ENCODE measurements around the gene NRXN3. TPM values are rescaled to one million over a fixed set of nuclear protein-coding genes. Genes with fewer than 3 reads are reported as not detected.

NRXN3 gene
- total and polyA plus RNA-seq, 2 donors (not counting 1 experiment from before 2014, with no cell fraction given) = not detected

GRCh38 chr14:78746086-78746595 is 576.0 kb downstream of the NRXN3 start:
- ChIA-PET POLR2A (no interaction called here), CTCF (no interaction called here)
- Histone ChIP-seq H3K27ac (ENCODE audit: low read length in 2 of 2) (no peak overlapping the region), H3K9ac (ENCODE audit: low read length) (no peak overlapping the region), H3K27me3 (replicated peaks in 1 of 4; ENCODE audit: control extremely low read depth in 1 of 4, control insufficient read depth in 3 of 4, insufficient read depth in 4 of 4, low read length in 3 of 4) (no peaks in the 10 kb centered on the region), H3K79me2 (ENCODE audit: control insufficient read depth, insufficient read depth, low read length) (no peaks in the 10 kb centered on the region), H2AFZ (ENCODE audit: insufficient read depth, low read depth, low read length, poor library complexity, severe bottlenecking) (no peak overlapping the region), H3K4me1 (ENCODE audit: control insufficient read depth in 2 of 2, insufficient read depth in 2 of 2, low read length in 2 of 2) (no peaks in the 10 kb centered on the region), H3K4me2 (replicated peaks; ENCODE audit: low read depth, low read length, poor library complexity, severe bottlenecking) (no peak overlapping the region), H3K4me3 (ENCODE audit: control extremely low read depth in 1 of 5, extremely low read depth in 1 of 5, insufficient read depth in 1 of 5, low read depth in 2 of 5, low read length in 4 of 5) (no peak overlapping the region), H3K36me3 (replicated peaks in 1 of 2; ENCODE audit: control extremely low read depth in 1 of 2, control insufficient read depth in 1 of 2, extremely low read depth in 1 of 2, insufficient read depth in 2 of 2, low read length in 1 of 2) (no peaks in the 10 kb centered on the region), H3K9me3 (ENCODE audit: control extremely low read depth in 1 of 3, control insufficient read depth in 2 of 3, insufficient read depth in 1 of 3, low read length in 2 of 3) (no peaks in the 10 kb centered on the region), H4K20me1 (ENCODE audit: control insufficient read depth, insufficient read depth, low read length, poor library complexity, severe bottlenecking) (no peaks in the 10 kb centered on the region)
- Mint-ChIP-seq H3K9me3 (ENCODE audit: insufficient read depth) (no peaks in the 10 kb centered on the region), H3K4me1 (no peaks in the 10 kb centered on the region), H3K27me3 (no peaks in the 10 kb centered on the region), H3K27ac (no peak overlapping the region), H3K4me3 (no peak overlapping the region)
- ATAC-seq (ENCODE audit: low read depth) = no peak
- intact Hi-C loops (cut with micrococcal nuclease) = no loop called here
- no CpG with 5 or more reads among the region's 3 CpGs for WGBS (ENCODE audit: insufficient coverage)
- TF ChIP-seq, protein P1, sequence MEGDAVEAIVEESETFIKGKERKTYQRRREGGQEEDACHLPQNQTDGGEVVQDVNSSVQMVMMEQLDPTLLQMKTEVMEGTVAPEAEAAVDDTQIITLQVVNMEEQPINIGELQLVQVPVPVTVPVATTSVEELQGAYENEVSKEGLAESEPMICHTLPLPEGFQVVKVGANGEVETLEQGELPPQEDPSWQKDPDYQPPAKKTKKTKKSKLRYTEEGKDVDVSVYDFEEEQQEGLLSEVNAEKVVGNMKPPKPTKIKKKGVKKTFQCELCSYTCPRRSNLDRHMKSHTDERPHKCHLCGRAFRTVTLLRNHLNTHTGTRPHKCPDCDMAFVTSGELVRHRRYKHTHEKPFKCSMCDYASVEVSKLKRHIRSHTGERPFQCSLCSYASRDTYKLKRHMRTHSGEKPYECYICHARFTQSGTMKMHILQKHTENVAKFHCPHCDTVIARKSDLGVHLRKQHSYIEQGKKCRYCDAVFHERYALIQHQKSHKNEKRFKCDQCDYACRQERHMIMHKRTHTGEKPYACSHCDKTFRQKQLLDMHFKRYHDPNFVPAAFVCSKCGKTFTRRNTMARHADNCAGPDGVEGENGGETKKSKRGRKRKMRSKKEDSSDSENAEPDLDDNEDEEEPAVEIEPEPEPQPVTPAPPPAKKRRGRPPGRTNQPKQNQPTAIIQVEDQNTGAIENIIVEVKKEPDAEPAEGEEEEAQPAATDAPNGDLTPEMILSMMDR (IDR thresholded peaks at IDR 0.05) = no peak
- TF ChIP-seq EZH2 (IDR thresholded peaks at IDR 0.05; ENCODE audit: borderline replicate concordance, insufficient read depth, low read depth, low read length, poor library complexity, severe bottlenecking) = no peak
- DNase-seq = no peak

GRCh38 chr14:78747813-78748212 is 577.6 kb downstream of the NRXN3 start:
- Mint-ChIP-seq H3K4me1 (no peaks in the 10 kb centered on the region), H3K27ac (no peak overlapping the region), H3K9me3 (ENCODE audit: insufficient read depth) (no peaks in the 10 kb centered on the region), H3K4me3 (no peak overlapping the region), H3K27me3 (no peaks in the 10 kb centered on the region)
- intact Hi-C loops (cut with micrococcal nuclease) = no loop called here
- no peaks in the 10 kb centered on the region for H3K79me2 ChIP-seq (ENCODE audit: control insufficient read depth, insufficient read depth, low read length)
- no CpG with 5 or more reads among the region's 2 CpGs for WGBS (ENCODE audit: insufficient coverage)
- DNase-seq (no peak), ATAC-seq (ENCODE audit: low read depth) (no peak)
- no peak overlapping the region for H3K9ac ChIP-seq (ENCODE audit: low read length)
- no peaks in the 10 kb centered on the region for H3K36me3 ChIP-seq (replicated peaks in 1 of 2; ENCODE audit: control extremely low read depth in 1 of 2, control insufficient read depth in 1 of 2, extremely low read depth in 1 of 2, insufficient read depth in 2 of 2, low read length in 1 of 2)
- H2AFZ ChIP-seq (ENCODE audit: insufficient read depth, low read depth, low read length, poor library complexity, severe bottlenecking) = no peak overlapping the region
- no peak overlapping the region for H3K4me2 ChIP-seq (replicated peaks; ENCODE audit: low read depth, low read length, poor library complexity, severe bottlenecking)
- H3K9me3 ChIP-seq (ENCODE audit: control extremely low read depth in 1 of 3, control insufficient read depth in 2 of 3, insufficient read depth in 1 of 3, low read length in 2 of 3) = peaks cover 0 to 3% (median 0%) of the 10 kb centered on the region in 3 donors
- POLR2A ChIA-PET = no interaction called here
- H3K4me3 ChIP-seq (ENCODE audit: control extremely low read depth in 1 of 5, extremely low read depth in 1 of 5, insufficient read depth in 1 of 5, low read depth in 2 of 5, low read length in 4 of 5) = no peak overlapping the region
- H3K27me3 ChIP-seq (replicated peaks in 1 of 4; ENCODE audit: control extremely low read depth in 1 of 4, control insufficient read depth in 3 of 4, insufficient read depth in 4 of 4, low read length in 3 of 4) = no peaks in the 10 kb centered on the region
- no peaks in the 10 kb centered on the region for H4K20me1 ChIP-seq (ENCODE audit: control insufficient read depth, insufficient read depth, low read length, poor library complexity, severe bottlenecking)
- H3K27ac ChIP-seq (ENCODE audit: low read length in 2 of 2) = no peak overlapping the region
- TF ChIP-seq, protein P1 (IDR thresholded peaks at IDR 0.05) = no peak
- no peak for TF ChIP-seq EZH2 (IDR thresholded peaks at IDR 0.05; ENCODE audit: borderline replicate concordance, insufficient read depth, low read depth, low read length, poor library complexity, severe bottlenecking)
- H3K4me1 ChIP-seq (ENCODE audit: control insufficient read depth in 2 of 2, insufficient read depth in 2 of 2, low read length in 2 of 2) = no peaks in the 10 kb centered on the region
- CTCF ChIA-PET = no interaction called here
